ENCODE results near the gene ITIH4. TPM values are rescaled to one million over a fixed set of nuclear protein-coding genes. Genes with fewer than 3 reads are reported as not detected.

ITIH4 gene
- total and polyA plus RNA-seq, 10 of the 15 experiments (the other 5 are each of a cell fraction or from before 2014, with no cell fraction given): 0.64 to 4.1 (median 1.3) TPM

DNA sequence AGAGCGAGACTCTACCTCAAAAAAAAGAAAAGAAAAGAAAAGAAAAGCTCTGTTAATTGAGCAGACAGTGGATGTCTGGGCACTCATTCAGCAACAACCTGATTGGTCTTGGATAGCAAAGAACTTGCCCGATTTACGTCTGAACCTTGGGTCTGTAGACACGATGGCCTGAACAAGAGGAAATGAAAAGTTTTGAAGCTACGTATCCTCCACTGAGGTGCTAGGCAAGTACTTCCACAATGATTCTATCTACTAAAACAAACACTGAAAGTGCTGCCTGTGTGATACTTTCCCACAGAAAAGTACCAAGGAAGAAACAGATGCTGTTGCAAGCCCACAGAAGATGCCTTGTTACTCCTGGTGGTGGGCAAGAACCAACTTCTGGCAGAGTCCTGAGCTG is 26.2 kb upstream of the ITIH4 start:
- DNase-seq (ENCODE audit: low read depth, low spot score): no peak
- CTCF ChIA-PET: interaction anchor here (0.6 to 2.1 kb wide), 2 partner anchors 8 to 283 kb away, joined by 3 to 5 read pairs; no protein-coding TSS in a partner anchor
- H3K79me2 ChIP-seq (ENCODE audit: control insufficient read depth, insufficient read depth, low read length): no peaks in the 10 kb centered on the region
- BruUV-seq (replicated peaks): no TSS peak
- SMC1A ChIA-PET (ENCODE audit: uncharacterized antibody, unreplicated experiment): no interaction called here
- FAIRE-seq: no peak
- no peak overlapping the region for H3K4me3 ChIP-seq
- no peak overlapping the region for H3K27ac ChIP-seq (ENCODE audit: control insufficient read depth, insufficient read depth)
- in situ Hi-C loops (cut with MboI): no loop called here
- H3K36me3 ChIP-seq (ENCODE audit: control insufficient read depth in 2 of 2, insufficient read depth in 2 of 2, low read length in 1 of 2): peaks cover 6% of the 10 kb centered on the region in 2 experiments; a peak in 3 of 4 replicates
- no peaks in the 10 kb centered on the region for H4K20me1 ChIP-seq (ENCODE audit: control insufficient read depth, insufficient read depth)
- no peak overlapping the region for H3K9ac ChIP-seq (ENCODE audit: control insufficient read depth, insufficient read depth, low read length)
- intact Hi-C loops (cut with micrococcal nuclease; ENCODE audit: unreplicated experiment): no loop called here
- WGBS (ENCODE audit: insufficient coverage, insufficient replicate concordance, low lambda C conversion rate, missing lambda C conversion rate): 79% methylated on average over 5 of the region's 5 CpGs
- no peaks in the 10 kb centered on the region for H3K9me3 ChIP-seq (replicated peaks; ENCODE audit: control insufficient read depth, insufficient read depth, low read length)
- ATAC-seq: no peak
- TF ChIP-seq IKZF2 (IDR thresholded peaks at IDR 0.05) (no peak), FOS (IDR thresholded peaks at IDR 0.05; ENCODE audit: borderline replicate concordance, extremely low read depth, insufficient read length) (no peak), ZNF622 (IDR thresholded peaks at IDR 0.05) (no peak), SMC3 (IDR thresholded peaks at IDR 0.05; ENCODE audit: borderline replicate concordance, low read length) (no peak), GABPA (IDR thresholded peaks at IDR 0.05; ENCODE audit: low read depth) (no peak), NFIC (IDR thresholded peaks at IDR 0.05; ENCODE audit: low read depth, low read length) (no peak), HSF1 (IDR thresholded peaks at IDR 0.05; ENCODE audit: low read depth, low read length) (no peak), ZZZ3 (IDR thresholded peaks at IDR 0.05; ENCODE audit: control insufficient read depth, insufficient read length, low read depth) (no peak), TARDBP (IDR thresholded peaks at IDR 0.05; ENCODE audit: borderline replicate concordance) (no peak), EED (IDR thresholded peaks at IDR 0.05; ENCODE audit: low read depth) (no peak), KDM1A (IDR thresholded peaks at IDR 0.05; ENCODE audit: borderline replicate concordance) (no peak), PAX8 (IDR thresholded peaks at IDR 0.05) (no peak), NKRF (conservative IDR thresholded peaks at IDR 0.05) (no peak), CREB1 (IDR thresholded peaks at IDR 0.05; ENCODE audit: low read depth) (no peak), TBL1XR1 (IDR thresholded peaks at IDR 0.05; ENCODE audit: low read depth, low read length) (no peak)
- TF ChIP-seq, protein P1, sequence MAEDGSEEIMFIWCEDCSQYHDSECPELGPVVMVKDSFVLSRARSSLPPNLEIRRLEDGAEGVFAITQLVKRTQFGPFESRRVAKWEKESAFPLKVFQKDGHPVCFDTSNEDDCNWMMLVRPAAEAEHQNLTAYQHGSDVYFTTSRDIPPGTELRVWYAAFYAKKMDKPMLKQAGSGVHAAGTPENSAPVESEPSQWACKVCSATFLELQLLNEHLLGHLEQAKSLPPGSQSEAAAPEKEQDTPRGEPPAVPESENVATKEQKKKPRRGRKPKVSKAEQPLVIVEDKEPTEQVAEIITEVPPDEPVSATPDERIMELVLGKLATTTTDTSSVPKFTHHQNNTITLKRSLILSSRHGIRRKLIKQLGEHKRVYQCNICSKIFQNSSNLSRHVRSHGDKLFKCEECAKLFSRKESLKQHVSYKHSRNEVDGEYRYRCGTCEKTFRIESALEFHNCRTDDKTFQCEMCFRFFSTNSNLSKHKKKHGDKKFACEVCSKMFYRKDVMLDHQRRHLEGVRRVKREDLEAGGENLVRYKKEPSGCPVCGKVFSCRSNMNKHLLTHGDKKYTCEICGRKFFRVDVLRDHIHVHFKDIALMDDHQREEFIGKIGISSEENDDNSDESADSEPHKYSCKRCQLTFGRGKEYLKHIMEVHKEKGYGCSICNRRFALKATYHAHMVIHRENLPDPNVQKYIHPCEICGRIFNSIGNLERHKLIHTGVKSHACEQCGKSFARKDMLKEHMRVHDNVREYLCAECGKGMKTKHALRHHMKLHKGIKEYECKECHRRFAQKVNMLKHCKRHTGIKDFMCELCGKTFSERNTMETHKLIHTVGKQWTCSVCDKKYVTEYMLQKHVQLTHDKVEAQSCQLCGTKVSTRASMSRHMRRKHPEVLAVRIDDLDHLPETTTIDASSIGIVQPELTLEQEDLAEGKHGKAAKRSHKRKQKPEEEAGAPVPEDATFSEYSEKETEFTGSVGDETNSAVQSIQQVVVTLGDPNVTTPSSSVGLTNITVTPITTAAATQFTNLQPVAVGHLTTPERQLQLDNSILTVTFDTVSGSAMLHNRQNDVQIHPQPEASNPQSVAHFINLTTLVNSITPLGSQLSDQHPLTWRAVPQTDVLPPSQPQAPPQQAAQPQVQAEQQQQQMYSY (CRISPR knock-in tag; IDR thresholded peaks at IDR 0.05): no peak
- TF ChIP-seq, protein P2, sequence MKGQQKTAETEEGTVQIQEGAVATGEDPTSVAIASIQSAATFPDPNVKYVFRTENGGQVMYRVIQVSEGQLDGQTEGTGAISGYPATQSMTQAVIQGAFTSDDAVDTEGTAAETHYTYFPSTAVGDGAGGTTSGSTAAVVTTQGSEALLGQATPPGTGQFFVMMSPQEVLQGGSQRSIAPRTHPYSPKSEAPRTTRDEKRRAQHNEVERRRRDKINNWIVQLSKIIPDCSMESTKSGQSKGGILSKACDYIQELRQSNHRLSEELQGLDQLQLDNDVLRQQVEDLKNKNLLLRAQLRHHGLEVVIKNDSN (IDR thresholded peaks at IDR 0.05; ENCODE audit: borderline replicate concordance, extremely low read length, insufficient read depth, low read depth, low read length): no peak
- RAD21 ChIA-PET (ENCODE audit: unreplicated experiment): no interaction called here
- H2AFZ ChIP-seq (ENCODE audit: control insufficient read depth, low read depth, low read length): no peak overlapping the region
- no peaks in the 10 kb centered on the region; the same call in 1 of the 2 replicates for H3K4me1 ChIP-seq (ENCODE audit: control insufficient read depth, insufficient read depth, low read length)
- H3K4me2 ChIP-seq (ENCODE audit: control insufficient read depth, insufficient read depth): no peak overlapping the region
- POLR2A ChIA-PET: no interaction called here
- H3K27me3 ChIP-seq (replicated peaks in 1 of 2; ENCODE audit: control insufficient read depth in 2 of 2, insufficient read depth in 2 of 2, low read length in 1 of 2): no peaks in the 10 kb centered on the region

Measured in GM12878 (cell line).